Skeletal muscle cell (primary cell): ENCODE data around the gene KCNIP4.

Experiments used
- DNase-seq: peaks from one replicate; pipeline ENCODE4 v3.0.0-alpha.2; 2010; ENCODE audit warnings: low read depth
- H3K4me3 ChIP-seq: 2 replicates; pipeline ENCODE4 v1.5.1; 2011; ENCODE audit warnings: low read depth, mild to moderate bottlenecking, control low read depth, low read length, moderate library complexity

The KCNIP4 gene

DNA sequence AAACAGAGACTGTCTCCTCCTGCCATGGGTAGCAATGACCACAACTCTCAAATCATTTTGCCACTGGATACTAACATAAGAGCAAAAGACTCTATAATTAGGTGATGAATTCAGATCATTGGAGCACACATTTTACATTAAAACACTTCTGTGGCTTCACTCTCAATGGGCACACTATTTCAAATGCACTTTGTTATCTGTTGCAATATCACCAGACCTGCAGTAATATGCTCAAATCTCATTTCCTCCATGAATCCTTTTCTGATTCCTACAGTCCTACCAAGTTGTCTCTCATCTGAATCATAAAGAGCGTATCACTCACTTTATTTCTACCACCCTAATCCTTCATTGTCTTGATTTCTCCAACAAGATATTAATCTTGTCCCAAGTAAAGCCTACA lies 302.8 kb downstream of the KCNIP4 start:
- no peak for DNase-seq
- no peak overlapping the region for H3K4me3 ChIP-seq

DNA sequence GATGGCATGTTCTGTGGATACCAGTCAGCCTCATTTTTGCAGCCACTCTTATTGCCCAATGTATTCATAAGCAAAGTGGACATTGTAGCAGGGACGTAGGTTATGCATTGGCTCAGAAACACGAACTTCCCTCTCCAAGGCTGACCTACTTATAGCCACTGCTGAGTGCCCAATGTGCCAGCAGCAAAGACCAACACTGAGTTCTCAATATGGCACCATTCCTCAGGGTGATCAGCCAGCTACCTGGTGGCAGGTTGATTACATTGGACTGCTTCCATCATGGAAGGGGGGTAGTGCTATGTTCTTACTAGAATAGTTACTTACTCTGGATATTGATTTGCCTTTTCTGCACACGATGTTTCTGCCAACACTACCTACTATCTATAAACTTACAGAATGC lies 306.9 kb downstream of the KCNIP4 start:
- DNase-seq: no peak
- no peak overlapping the region for H3K4me3 ChIP-seq

DNA sequence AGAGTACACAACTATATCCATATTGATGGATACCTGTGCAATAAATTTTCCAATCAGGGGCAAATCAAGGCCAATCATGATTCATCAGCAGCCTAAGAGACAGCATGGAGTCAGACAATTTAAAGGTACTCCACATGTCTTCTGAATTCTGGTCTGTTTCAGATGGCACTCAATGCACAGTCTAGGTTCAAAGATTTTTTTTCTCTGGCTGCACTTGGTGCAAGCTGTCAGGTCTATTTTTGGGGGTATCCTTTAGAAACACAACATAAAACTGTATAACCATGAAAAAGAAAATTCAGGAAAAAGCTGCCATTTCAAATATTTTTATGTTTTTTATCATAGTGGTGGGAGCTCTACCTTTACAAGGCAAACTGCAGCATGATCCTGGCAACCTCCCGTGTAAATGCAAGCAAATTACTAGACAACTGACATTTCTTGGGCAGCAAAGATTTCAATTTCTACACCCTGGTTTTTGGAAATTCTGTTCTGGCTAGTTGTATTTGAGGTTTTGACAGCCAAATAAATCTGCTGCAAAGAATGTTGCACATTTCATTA lies 310.3 kb downstream of the KCNIP4 start:
- DNase-seq: no peak
- no peak overlapping the region for H3K4me3 ChIP-seq

DNA sequence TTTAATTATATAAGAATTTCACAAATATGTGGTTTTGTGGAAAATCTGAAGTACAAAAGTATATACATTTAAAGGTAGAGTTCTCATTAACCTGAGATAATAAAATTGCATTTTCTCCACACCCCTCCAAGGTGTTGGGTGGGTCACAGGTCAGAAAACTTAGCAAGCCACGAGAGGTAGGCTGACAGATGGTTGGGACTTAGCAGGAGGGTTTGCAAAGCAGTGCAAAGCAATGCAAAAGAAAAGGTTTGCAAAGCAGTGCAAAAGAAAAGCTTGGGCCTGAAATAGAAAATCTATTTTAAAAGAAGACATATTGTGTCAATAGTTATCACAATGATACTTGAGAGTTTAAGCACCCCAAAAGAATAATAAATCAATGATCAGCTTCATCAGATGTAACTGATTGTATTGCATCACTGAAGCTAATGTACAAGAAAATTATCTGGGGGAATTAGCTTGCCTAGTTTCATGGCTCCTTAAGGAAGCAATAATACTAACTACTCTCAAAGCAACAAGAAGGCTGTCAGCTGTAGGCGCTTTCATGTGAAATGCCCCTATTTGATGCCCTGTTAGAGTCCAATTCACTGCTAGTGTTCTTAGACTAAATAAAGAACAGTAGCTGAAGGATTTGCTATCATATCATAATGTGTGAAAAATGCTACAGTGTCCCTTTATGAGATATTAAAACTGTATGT lies 319.5 kb downstream of the KCNIP4 start:
- no peak overlapping the region for H3K4me3 ChIP-seq
- DNase-seq: no peak

DNA sequence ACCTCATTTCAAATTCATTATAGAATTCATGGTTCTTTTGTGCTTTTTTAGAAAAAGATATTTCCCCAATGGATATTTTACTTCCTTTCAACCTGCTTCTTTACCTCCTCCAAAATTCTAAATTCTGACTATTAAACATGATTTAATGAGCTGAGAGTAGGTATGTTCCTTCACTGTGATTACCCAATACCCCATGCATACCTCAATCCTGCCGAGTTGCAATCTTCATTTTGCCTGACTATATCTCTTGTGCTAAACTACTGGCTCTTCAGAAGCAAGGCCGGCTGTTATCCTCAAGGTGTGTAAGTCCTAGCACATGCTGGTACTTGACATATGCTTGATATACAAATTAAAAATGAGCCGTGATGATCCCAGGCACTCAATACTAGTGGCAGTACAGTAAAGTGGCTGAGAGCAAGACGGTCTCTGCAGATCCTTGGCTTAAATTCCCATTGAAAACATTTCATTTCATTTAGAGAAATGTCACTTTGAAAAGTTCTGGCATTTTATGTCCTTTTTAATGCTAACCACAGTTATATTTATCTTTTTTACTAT lies 320.4 kb downstream of the KCNIP4 start:
- no peak overlapping the region for H3K4me3 ChIP-seq
- no peak for DNase-seq

DNA sequence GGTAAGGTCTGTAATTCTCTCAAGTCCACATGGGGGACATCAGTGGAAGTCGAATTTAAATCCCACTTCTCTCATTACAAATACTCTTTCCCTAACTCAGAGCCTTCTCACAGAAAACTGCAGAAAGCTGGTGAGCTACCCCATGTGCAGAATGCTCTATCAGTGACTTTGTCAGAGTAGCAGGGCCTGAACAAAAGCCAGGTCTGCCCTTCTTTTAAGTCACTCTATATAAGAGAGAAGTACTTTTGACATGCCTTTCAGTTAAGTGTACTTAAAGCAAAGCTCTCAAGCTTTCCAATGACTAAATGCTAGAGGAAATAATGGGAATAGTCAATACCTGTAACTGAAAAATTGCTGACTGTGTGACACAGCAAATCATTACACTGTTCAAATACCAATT lies 323.1 kb downstream of the KCNIP4 start:
- no peak for DNase-seq

DNA sequence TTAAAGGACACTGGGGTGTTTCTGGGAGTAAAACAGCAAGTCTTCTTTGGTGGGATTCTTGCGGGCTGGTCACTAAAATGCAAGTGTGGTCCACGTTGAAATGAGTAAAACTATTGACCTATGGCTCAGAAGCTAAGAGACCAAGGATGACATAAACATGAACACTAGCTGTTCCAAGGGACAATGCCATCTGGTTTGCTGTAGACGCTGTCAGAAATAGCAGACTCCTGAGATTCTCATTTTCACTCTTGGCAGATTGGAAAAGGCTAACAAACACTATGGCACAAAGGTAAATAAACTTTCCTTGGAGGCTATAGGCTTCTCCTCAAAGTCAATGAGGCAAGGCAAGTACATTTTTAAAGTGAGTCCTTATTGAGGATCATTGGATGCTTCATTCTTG lies 343.6 kb downstream of the KCNIP4 start:
- DNase-seq: no peak
- no peak overlapping the region for H3K4me3 ChIP-seq

More for the DNA sequence above, 323.1 kb downstream of the KCNIP4 start:
- H3K4me3 ChIP-seq: no peak overlapping the region

DNA sequence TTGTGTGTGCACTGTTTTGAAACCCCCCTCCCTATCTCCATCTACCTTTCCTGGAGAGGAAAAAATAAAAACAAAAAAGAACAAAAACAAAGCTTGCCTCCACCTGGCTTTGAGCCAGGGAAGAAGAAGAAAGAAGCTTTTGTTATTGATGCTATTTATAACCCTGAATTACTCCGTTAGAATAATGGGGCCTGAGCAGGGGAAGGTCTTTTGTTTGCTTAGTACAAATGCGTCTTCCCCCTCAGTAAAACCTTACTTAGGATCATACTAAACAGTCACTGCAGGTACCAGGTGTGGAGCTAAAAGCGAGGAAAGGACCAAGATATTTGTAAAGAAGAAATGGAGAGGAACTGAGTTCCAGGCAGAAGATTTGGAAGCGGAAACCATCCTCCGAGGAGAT lies 352.1 kb downstream of the KCNIP4 start:
- DNase-seq: no peak
- H3K4me3 ChIP-seq: no peak overlapping the region

DNA sequence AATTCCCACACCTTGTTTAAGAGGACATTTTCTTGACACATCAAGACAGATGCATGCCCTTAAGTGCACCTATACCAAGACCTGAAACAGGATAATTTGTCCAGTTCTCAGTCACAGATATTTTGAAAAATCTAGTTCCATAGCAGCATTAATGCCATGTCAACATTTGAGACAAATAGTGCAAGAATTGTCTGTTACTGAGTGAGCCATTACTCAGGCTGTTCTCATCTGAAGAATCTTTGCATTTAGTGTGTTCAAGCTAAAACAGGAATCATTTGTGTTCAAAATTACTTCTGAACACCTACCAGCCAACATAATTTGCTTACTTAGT lies 354.9 kb downstream of the KCNIP4 start:
- DNase-seq: no peak

DNA sequence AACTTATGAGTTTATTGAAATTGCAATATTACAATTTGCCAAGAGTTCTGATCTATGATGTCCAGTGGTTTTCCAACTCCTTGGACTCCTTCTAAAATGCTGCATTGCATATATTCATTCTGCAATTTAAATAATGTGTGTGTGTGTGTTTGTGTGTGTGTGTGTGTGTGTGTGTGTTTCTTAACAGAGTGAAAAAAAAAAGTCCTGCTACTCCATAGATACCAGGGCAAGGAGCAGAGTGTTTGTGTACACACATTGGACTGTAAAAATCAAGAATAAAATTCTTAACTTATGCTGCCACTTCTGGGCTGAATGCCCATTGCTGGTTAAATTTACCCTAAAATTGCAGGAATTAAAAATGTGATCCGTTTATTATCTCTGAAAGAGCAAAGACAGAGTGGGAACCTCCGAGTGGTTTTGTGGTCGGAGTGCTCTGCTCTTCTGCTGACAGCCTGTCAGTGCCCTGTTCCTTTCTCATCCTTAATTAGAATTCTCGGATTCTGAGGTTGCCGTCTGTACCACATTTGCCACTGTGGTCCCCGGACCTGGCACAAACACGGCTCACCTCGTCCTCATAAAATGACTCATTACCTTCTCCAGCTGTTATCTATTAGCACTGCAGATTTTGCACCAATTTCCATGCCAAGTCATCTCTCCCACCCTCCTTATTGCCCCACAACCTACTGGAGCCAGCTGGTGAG lies 355.5 kb downstream of the KCNIP4 start:
- no peak overlapping the region for H3K4me3 ChIP-seq
- no peak for DNase-seq

More for the DNA sequence above, 354.9 kb downstream of the KCNIP4 start:
- H3K4me3 ChIP-seq: no peak overlapping the region

DNA sequence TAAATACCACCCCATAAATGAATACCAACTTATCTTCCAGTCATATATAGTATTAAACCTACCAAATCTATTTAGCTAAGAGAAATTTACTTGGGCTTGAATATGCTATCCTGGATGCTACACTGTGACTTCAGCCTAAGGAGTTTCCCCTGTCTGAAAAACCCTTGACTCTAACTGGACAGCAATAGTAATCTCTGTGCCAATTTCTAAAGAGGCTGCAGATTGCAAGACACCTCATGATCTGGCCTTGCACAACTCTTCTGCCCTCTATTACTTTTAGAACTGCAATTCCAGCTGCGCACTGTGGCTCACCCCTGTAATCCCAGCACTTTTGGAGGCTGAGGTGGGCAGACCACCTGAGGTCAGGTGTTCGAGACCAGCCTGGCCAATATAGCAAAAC lies 371.5 kb downstream of the KCNIP4 start:
- DNase-seq: no peak
- no peak overlapping the region for H3K4me3 ChIP-seq

DNA sequence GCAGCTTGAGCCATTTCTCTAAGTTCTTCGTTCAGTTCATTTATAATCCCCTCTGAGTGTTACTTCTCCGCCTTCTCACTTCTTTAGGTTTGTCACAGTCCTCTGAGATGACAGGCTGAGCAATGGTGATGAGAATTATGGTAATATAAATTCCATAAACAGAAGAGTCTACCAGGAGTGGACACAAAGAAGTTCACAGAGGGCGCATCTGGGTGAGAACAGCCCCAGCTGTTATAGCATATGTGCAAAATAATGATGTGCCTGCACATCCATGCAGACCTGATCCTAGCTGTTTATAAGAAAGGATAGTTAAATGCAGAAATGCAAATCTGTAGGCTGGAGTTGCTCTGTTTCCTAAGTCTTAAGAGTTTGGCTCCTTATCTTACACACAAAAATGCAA lies 377.5 kb downstream of the KCNIP4 start:
- no peak for DNase-seq
- no peak overlapping the region for H3K4me3 ChIP-seq

DNA sequence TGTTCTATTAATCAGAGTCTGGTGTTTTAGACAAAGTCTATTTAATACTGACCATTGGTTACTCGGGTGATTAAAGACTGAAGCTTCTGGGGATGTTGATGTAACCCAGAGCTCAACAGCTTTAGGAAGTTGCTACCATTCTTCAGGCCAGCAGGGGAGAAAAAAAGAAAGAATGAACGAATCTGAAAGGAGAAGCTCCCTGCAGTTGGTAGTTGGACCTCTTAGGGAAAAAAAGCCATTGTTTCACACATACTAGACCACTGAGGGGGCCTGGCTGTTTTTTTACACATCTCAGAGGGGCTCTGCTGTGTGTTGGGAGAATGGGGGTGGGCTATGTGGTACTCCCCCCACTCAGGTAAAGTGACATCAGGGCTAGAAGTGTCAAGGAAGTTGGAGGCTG lies 378.9 kb downstream of the KCNIP4 start:
- H3K4me3 ChIP-seq: no peak overlapping the region
- DNase-seq: no peak

DNA sequence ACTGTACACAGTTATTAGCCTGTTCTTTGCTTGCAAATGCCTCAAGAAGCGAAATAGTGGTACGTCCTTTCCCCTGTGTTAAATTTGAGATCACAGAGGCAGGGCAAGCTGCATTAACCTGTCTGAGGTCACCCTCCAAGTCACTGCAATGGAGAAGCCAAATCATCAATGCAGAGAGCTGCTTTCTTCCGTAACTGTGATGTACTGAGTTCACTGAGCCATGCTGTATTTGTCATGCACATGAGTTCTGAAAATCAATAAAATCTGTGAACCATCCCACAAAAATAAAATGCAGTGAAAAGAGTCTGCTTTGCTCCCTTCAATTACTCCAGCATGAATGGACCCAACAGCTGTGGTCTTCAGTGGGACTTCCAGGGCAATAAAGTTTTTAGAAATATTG lies 393.5 kb downstream of the KCNIP4 start:
- no peak for DNase-seq

DNA sequence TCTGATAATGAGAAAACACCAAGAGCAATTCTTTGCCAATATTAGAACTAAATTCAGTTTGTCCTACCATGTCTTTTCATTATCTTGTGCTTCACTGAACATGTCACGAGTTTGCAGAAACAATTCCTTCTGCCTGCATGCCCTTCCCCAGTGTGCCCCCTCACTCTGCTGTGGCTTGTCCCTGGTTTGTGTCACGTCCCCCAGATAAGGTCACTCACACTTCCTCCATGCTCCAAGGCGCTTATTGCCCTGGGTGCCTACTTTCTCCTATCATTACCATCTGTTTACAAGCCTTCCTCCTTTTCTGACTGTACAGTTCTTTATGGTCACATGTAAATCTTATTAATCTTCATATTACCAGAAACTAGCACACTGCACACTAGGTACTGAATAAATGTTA lies 394.1 kb downstream of the KCNIP4 start:
- no peak for DNase-seq
- H3K4me3 ChIP-seq: no peak overlapping the region

More for the DNA sequence above, 393.5 kb downstream of the KCNIP4 start:
- H3K4me3 ChIP-seq: no peak overlapping the region

DNA sequence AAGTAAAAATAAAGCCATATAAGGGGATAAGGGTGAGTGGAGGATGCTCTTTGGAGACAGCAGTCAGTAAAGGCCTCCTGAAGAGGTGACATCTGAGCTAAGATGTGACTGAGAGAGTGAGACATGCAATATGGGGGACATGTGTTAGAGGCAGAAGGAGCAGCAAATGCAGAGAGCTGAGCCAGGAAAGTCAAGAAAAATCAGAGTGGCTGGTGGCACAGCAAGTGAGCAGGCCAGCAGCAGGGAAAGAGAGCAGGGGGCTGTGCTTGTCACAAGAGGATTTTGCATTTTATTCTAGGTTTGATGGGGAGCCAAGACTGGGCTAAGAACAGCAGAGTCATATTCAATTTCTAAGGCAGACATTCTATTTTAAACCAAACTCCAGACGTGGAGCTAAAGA lies 394.5 kb downstream of the KCNIP4 start:
- no peak for DNase-seq
- no peak overlapping the region for H3K4me3 ChIP-seq

DNA sequence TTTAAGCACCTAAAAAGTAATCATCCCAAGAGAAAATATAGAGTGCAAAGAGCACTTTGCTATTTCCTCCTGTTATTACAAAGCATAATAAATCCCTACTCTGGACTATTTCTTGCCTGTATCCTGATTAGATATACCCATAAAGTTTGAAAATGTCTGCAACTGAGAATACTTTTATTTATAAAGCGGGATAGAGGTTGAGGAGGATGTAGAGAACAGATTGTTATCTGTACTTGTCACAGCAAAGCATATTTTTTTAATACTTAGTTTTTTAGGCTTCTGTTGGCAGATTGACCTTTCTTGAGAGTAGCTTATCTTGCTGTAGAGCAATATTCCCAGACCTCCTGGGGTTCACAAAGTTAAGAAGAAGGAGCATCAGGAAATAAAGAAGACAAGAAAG lies 396.1 kb downstream of the KCNIP4 start:
- no peak for DNase-seq
- H3K4me3 ChIP-seq: no peak overlapping the region

DNA sequence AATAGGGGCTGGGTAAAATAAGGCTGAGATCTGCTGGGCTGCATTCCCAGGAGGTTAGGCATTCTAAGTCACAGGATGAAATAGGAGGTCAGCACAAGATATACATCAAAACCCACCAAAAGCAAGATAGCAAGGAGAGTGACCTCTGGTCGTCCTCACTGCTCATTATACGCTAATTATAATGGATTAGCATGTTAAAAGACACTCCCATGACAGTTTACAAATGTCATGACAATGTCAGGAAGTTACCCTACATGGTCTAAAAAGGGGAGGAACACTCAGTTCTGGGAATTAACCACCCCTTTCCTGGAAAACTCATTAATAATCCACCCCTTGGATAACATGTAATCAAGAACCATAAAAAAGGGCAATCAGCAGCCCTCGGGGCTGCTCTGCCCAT lies 403.6 kb downstream of the KCNIP4 start:
- no peak overlapping the region for H3K4me3 ChIP-seq
- no peak for DNase-seq

DNA sequence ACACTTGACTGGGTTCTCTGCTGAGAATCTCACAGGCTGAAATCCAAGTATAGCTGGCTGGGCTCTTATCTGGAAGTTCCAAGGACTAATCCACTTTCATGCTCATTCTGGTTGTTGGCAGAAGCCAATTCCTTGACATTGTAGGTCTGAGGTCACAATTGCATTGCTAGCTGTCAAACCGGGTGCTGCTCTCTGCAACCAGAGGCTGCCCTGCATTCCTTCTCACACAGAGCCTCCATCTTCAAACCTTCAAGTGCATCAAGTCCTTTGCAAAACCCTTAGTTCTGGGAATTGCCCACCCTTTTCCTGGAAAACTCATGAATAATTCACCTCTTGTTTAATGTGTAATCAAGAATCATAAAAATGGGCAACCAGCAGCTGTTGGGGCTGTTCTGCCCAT lies 404.2 kb downstream of the KCNIP4 start:
- DNase-seq: no peak
- H3K4me3 ChIP-seq: no peak overlapping the region

DNA sequence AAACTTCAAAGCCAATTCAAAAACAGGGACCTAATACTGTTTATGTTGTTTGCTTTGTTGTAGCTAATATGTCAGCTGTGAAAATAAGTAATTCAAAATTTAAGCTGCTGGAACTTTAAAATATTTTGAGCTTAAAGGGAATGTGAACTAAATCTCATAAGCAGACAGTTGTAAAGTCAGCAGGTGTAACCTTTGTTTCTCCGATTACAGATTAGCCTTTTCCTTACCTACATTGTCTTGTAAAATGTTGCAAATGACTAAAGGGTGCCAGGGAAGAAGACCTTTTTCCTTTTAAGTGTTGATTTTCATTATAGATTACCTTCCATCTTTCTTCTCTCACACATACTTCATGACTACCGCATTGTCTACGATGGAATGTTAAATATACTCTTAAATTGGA lies 405.1 kb downstream of the KCNIP4 start:
- no peak overlapping the region for H3K4me3 ChIP-seq
- no peak for DNase-seq

DNA sequence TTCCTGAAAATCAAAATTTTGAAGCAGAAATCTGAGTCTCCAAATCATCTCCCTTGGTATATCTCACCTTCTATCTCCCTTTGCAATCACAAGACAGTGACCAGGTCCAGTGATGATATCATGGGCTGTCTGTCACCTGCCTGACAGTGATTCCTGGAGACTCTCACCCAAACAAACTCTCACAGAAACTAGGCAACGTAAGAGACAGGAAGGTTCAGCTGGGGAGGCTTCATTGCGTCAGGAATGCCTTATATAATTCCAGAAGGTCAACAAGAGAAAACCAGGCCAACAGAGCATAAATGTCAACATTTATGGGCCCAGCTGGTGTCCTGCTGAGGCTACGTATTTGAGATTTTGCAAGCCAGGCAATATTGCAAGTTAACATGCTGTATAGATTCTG lies 412.7 kb downstream of the KCNIP4 start:
- no peak overlapping the region for H3K4me3 ChIP-seq
- no peak for DNase-seq
